Endothelial cell of umbilical vein (primary cell): ENCODE data around the gene OSBPL10. TPM values are rescaled to one million over a fixed set of nuclear protein-coding genes. Genes with fewer than 3 reads are reported as not detected.

Experiments used
- BruUV-seq: library from RNA; stranded (reverse); fragments of 400-500 nt; replicated peaks from 2 replicates; lab custom pipeline; 2021; lab: Mats Ljungman, UMichigan
- CTCF ChIA-PET: fragments of 300-600, 350-600 bp; sonication (Branson Sonifier 250); formaldehyde crosslinking; loops from one replicate; lab custom pipeline; 2021; ENCODE audit warnings: antibody characterized with exemption, inconsistent platforms; lab: Charles Lee
- POLR2A ChIA-PET: fragments of 300-600, 350-600 bp; sonication (Branson Sonifier 250); formaldehyde crosslinking; loops from one replicate; lab custom pipeline; 2021; ENCODE audit warnings: antibody characterized with exemption, inconsistent platforms; lab: Charles Lee
- DNase-seq: peaks from one replicate; pipeline ENCODE4 v3.0.0-alpha.2; 2011; ENCODE audit warnings: low read depth, low spot score
- FAIRE-seq: peaks from 2 replicates; lab custom pipeline; 2011; peaks lifted over from hg19 to GRCh38; lab: Jason Lieb, UNC
- H2AFZ ChIP-seq: 2 replicates; pipeline ENCODE4 v1.6.0; 2012; ENCODE audit warnings: low read depth, low read length, control low read depth, inconsistent platforms
- H3K27ac ChIP-seq: 2 replicates; pipeline ENCODE4 v1.5.1; 2011; ENCODE audit warnings: low read depth, mild to moderate bottlenecking, control low read depth, low read length, moderate library complexity; ENCODE audit not compliant: insufficient read depth
- H3K27me3 ChIP-seq, 2 experiments: 2 replicates each; pipeline versions ENCODE4 v1.6.0 to v1.6.1; 2011; ENCODE audit warnings: low read length in 2 of 2, mixed read lengths in 1 of 2; ENCODE audit not compliant: control insufficient read depth in 2 of 2, insufficient read depth in 2 of 2
- H3K36me3 ChIP-seq, 2 experiments: 2 replicates in 1 of 2; 3 replicates in 1 of 2; pipeline ENCODE4 v1.5.1; 2011; ENCODE audit warnings: low read length in 2 of 2, mild to moderate bottlenecking in 1 of 2, moderate library complexity in 1 of 2; ENCODE audit not compliant: control insufficient read depth in 2 of 2, insufficient read depth in 2 of 2; ENCODE audit errors: extremely low read depth in 1 of 2
- H3K4me1 ChIP-seq: 3 replicates; pipeline ENCODE4 v1.5.1; 2011; ENCODE audit warnings: mild to moderate bottlenecking, low read length; ENCODE audit not compliant: control insufficient read depth, insufficient read depth; ENCODE audit errors: extremely low read depth
- H3K4me2 ChIP-seq: 2 replicates; pipeline ENCODE4 v1.6.1; 2011; ENCODE audit warnings: low read length, control low read depth, mixed read lengths; ENCODE audit not compliant: insufficient read depth
- H3K4me3 ChIP-seq, 3 experiments: fragments of 200-600 bp in 1 of 3; sonication (generic), shearing (Covaris generic) in 1 of 3; replicated peaks in 1 of 3; 2 replicates each; pipeline ENCODE4 v1.5.1; 2011 to 2016; ENCODE audit warnings: control low read depth in 3 of 3, low read length in 3 of 3, mild to moderate bottlenecking in 2 of 3, inconsistent platforms in 1 of 3, low read depth in 1 of 3, moderate library complexity in 1 of 3; ENCODE audit not compliant: insufficient read depth in 1 of 3
- H3K79me2 ChIP-seq: 2 replicates; pipeline ENCODE4 v1.6.0; 2012; ENCODE audit warnings: low read length, inconsistent platforms; ENCODE audit not compliant: control insufficient read depth, insufficient read depth
- H3K9ac ChIP-seq: replicated peaks from 2 replicates; pipeline ENCODE3; 2011; ENCODE audit warnings: low read length, control low read depth; ENCODE audit not compliant: insufficient read depth; ENCODE audit errors: extremely low read depth
- H3K9me1 ChIP-seq: replicated peaks from 3 replicates; pipeline ENCODE4 v1.6.0; 2011; ENCODE audit warnings: mild to moderate bottlenecking, low read length; ENCODE audit not compliant: control insufficient read depth, insufficient read depth; ENCODE audit errors: extremely low read depth
- H3K9me3 ChIP-seq: replicated peaks from 2 replicates; pipeline ENCODE4 v1.5.1; 2012; ENCODE audit warnings: low read length, inconsistent platforms; ENCODE audit not compliant: control insufficient read depth, insufficient read depth
- H4K20me1 ChIP-seq: replicated peaks from 2 replicates; pipeline ENCODE3; 2011; ENCODE audit warnings: mild to moderate bottlenecking, low read length; ENCODE audit not compliant: control insufficient read depth, insufficient read depth; ENCODE audit errors: extremely low read depth
- CTCF ChIP-seq, 2 donors: IDR thresholded peaks; 1 replicate in 1 of 2; 2 replicates in 1 of 2; pipeline ENCODE4 v1.5.1; 2011; ENCODE audit warnings: low read length in 2 of 2, mild to moderate bottlenecking in 2 of 2, moderate library complexity in 2 of 2, control low read depth in 1 of 2, inconsistent platforms in 1 of 2, low read depth in 1 of 2; ENCODE audit not compliant: insufficient read depth in 1 of 2; ENCODE audit errors: extremely low read depth in 1 of 2
- EZH2 ChIP-seq: IDR thresholded peaks from 2 replicates; pipeline ENCODE4 v1.6.1; 2012; ENCODE audit warnings: borderline replicate concordance, low read depth, mild to moderate bottlenecking, moderate library complexity, low read length, inconsistent platforms; ENCODE audit not compliant: severe bottlenecking
- FOS ChIP-seq: IDR thresholded peaks from 2 replicates; pipeline ENCODE4 v1.6.1; 2011; ENCODE audit warnings: mild to moderate bottlenecking, low read length, moderate library complexity, borderline replicate concordance; ENCODE audit not compliant: insufficient read depth
- GATA2 ChIP-seq: IDR thresholded peaks from 2 replicates; pipeline ENCODE4 v1.7.0; 2011; ENCODE audit warnings: low read depth, mild to moderate bottlenecking, moderate library complexity, mixed read lengths, low read length; ENCODE audit not compliant: insufficient read length, insufficient read depth
- JUN ChIP-seq: IDR thresholded peaks from 2 replicates; pipeline ENCODE4 v1.6.1; 2011; ENCODE audit warnings: borderline replicate concordance, low read depth; ENCODE audit not compliant: insufficient read length, insufficient read depth
- MAX ChIP-seq: IDR thresholded peaks from 2 replicates; pipeline ENCODE4 v1.6.1; 2011; ENCODE audit not compliant: insufficient read depth, insufficient read length
- MYC ChIP-seq: IDR thresholded peaks from one replicate; pipeline ENCODE4 v1.6.1; 2011; ENCODE audit warnings: mild to moderate bottlenecking, low read depth, low read length
- POLR2A ChIP-seq: IDR thresholded peaks from 2 replicates; pipeline ENCODE4 v1.6.1; 2012; ENCODE audit warnings: low read depth, mild to moderate bottlenecking, control low read depth, low read length
- POLR2AphosphoS5 ChIP-seq: IDR thresholded peaks from 2 replicates; pipeline ENCODE4 v1.6.1; 2012; ENCODE audit warnings: low read depth, mild to moderate bottlenecking, control low read depth, low read length, moderate library complexity; ENCODE audit not compliant: insufficient read depth
- dilution Hi-C: fragments of 300-500 bp; cut with MboI; formaldehyde crosslinking; loops from one replicate; pipeline ENCODE4 v1.15.0; 2019; ENCODE audit warnings: low sequenced_read_pairs; ENCODE audit not compliant: extremely low pct_ligation_motif_present
- intact Hi-C: fragments of 100-400 bp; cut with micrococcal nuclease; formaldehyde crosslinking; loops from one replicate; pipeline ENCODE4 v1.10.0; 2022
- polyA plus RNA-seq, 4 experiments: library from polyadenylated mRNA; depleted of rRNA in 3 of 4; stranded (reverse) in 3 of 4; unstranded in 1 of 4; fragments of >200 nt; gene quantifications; 2 replicates each; pipeline versions ENCODE4 v1.2.1 to v1.2.3, GENCODE V29; 2011 to 2012; ENCODE audit warnings: missing spikeins in 1 of 4
- total RNA-seq: library from RNA; stranded (reverse); gene quantifications from 2 replicates; pipeline ENCODE4 v1.2.3, GENCODE V29; 2021

The OSBPL10 gene
- total and polyA plus RNA-seq, 2 donors (not counting 3 experiments of a cell fraction or from before 2014, with no cell fraction given) = 10.8 to 47.6 TPM

- no TSS peak for BruUV-seq
- ChIA-PET POLR2A (no interaction called here), CTCF (no interaction called here)
- Histone ChIP-seq H2AFZ (no peak overlapping the region), H4K20me1 (peaks cover 3% of the 10 kb centered on the region), H3K36me3 (no peaks in the 10 kb centered on the region), H3K9ac (no peak overlapping the region), H3K9me3 (no peaks in the 10 kb centered on the region), H3K4me2 (no peak overlapping the region), H3K9me1 (no peaks in the 10 kb centered on the region), H3K79me2 (peaks cover 38% of the 10 kb centered on the region), H3K4me3 (no peak overlapping the region), H3K4me1 (peaks cover 17% of the 10 kb centered on the region), H3K27me3 (no peaks in the 10 kb centered on the region), H3K27ac (no peak overlapping the region)
- DNase-seq (no peak), FAIRE-seq (no peak)
- dilution Hi-C loops (no loop called here), intact Hi-C loops (no loop called here)
- TF ChIP-seq POLR2A (no peak), CTCF (IDR thresholded peaks at IDR 0.05; ENCODE audit: extremely low read depth in 1 of 2, insufficient read depth in 1 of 2, low read depth in 1 of 2, low read length in 2 of 2) (no peak), MAX (no peak), GATA2 (no peak), POLR2AphosphoS5 (no peak), EZH2 (no peak), JUN (no peak), FOS (no peak), MYC (no peak)
Observed at GRCh38 chr3:31977736-31978135, 3.3 kb downstream of the OSBPL10 start.
